HG03469 (cell line): ENCODE results near the gene EEFSEC.

ENCODE experiments used
- ATAC-seq: cut with Tn5 transposase; IDR thresholded peaks from one replicate; pipeline ENCODE4 v1.9.1; 2021; ENCODE audit warnings: mild to moderate bottlenecking, moderate library complexity, moderate number of reproducible peaks; ENCODE audit not compliant: unreplicated experiment

Gene EEFSEC

DNA sequence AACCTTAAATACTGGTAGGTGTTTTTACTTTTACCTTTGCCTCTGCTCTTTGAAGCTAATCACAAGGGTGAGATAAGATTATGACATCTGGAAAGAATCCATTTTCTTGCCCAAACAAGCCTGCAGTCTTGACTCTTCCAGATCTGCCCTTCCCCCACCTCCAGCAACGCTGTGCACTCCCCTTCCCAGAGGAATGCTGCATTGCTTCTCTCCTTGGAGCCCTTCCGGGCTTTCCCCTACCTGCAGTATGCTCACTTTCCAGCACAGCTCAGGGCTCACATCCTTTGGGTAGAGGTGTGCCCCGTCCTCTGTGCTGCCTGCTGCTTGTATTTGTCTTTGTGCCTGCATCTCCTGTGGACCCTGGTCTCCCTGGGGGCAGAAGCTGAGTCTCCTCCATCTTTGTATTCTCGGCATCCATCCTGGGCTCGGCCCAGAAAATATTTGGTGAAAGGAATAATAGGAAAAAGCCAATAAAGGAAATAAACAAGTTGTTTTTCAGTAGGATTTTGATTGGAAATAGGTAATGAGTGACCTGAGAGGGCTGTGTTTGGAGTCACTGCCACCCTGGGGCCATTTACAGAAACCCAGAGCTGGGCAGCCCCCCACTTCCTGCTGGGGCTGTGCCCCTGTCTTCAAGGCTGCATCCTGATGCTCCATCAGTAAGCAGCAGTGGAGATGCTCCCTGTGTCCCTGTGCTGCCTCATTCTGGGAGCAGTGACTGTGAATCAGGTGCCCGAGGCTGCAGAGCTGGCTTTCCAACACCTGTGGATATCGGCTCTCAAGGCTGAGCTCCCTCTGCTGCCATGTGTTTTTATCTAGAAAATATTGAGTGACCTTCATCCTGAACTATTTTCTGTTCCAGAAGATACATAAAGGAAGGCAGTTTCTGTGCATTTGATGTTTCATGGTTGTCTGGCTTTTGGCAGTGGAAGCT is 117.5 kb downstream of the EEFSEC start:
- no peak for ATAC-seq

DNA sequence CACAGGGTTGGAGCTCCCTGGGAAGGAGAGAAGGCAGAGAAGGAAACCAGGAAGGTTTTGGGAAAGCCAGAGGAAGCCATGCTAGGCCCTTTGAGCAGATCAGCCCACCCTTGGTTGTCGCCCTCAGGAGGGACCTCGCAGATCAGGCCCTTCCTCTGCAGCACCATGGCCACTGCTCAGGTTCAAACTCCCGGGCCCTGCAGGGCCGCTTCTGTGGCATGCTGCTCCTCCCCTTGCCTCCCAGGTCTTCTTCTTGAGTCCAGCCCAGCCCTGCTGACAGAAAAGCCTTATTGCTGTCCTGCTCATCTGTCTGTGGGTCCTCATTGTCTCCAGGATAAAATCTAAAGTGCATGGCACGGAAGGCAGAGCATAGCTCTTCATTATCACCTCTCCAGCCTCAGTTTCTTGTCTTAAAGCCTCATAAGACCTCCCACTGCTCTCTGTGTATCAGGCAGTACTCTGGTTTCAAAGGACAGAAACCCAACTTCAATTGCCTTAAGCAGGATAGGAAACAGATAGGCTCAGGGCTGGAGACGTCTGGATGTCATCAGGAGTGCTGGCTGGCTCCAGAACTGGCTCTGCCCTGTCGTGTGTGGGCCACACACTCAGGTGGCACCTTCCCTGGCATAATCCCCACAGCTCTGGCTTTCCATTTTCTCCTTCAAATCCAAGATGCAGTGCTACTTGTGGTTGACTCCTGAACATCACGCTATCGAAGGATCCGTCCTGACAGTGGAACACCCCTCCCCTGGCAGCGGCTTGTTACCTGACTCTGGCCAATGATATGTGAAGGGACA is 118.5 kb downstream of the EEFSEC start:
- no peak for ATAC-seq

- no peak for ATAC-seq
These were observed 120.0 kb downstream of the EEFSEC start for GRCh38 chr3:128273109-128273840.

GRCh38 chr3:128273841-128274573 is 120.7 kb downstream of the EEFSEC start:
- ATAC-seq = no peak

GRCh38 chr3:128274837-128275236 is 121.6 kb downstream of the EEFSEC start:
- no peak for ATAC-seq

DNA sequence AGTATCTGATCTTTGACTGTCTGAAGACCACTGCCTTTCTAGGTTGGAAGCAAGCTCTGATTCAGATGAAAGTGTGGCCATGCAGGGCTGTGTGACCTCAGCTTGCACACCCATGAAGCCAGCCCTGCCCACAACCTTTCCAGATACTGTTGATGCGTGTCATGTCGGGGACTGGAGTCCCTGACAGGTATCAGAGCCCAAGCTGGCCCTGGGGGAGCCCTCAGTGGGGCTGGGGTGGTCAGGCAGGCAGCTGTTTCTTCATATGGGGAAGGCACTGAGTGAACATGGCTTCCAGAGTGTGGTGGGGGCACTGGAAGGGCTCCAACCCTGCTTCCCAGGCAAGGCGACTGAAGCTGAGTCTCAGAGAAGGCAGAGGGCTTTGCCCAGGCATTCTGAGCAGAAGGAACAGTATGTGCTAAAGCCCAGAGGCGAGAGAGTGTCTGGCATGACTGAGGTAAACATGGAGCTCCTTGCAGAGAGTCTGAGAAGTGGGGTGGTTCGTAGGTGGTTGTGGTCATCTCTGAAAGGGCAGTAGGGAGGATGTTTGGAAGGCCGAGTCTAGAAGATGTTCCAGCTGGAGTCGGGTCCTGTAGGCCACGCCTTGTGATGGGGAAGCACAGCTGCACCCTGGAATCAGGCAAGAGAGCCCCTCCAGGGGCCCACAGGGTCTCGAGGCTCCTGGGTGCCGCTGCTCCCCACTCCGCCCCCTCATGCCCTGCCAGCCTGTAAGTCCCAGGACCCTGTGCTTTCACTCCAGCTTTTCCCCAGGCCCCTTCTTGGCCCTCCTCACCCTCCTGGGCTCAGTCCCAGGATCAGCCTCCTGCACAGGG is 122.2 kb downstream of the EEFSEC start:
- ATAC-seq = no peak

DNA sequence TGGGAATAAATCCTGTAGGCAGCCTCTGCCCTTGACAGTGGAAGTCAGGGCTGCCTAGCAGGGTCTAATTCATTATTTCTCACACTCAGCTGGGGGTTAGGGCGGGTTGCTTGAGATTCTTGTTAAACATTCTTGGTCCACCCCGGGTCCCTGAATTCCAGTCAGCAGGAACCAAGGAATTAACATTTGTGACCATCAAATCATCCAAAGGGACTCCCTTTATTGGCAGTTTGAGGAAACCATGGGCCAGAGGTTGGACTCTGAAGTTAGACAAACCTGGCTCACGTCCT is 122.8 kb downstream of the EEFSEC start:
- no peak for ATAC-seq

DNA sequence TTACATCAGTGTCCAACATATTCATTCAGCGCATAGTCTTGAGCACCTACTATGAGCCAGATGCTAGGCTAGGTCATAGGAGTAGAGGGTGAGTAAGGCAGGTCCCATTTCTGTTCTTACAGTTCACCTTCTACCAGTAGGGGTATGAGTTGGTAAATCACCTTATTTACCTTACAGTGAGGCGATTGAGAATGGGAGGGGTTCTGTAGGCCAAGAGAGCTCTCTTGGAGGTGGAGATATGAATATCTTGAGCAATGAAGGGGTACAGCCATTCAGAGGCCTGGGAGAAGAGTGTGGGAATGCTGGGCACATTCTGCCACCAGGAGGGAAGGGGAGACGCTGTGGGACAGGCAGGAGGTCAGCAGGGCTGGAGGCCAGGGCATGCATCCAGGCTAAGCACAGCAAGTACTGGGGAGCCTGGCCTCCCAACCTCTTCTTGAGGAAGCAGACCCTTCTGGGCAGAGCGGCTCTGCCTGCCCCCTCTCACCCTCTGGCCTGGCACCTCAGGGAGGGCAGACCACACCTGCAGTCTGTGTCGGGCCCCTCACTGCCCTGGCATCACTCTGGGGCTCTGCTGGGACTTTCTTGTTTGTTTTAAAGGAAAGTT is 123.4 kb downstream of the EEFSEC start:
- ATAC-seq = no peak

GRCh38 chr3:128277378-128278069 is 124.2 kb downstream of the EEFSEC start:
- no peak for ATAC-seq

GRCh38 chr3:128278130-128278529 is 124.8 kb downstream of the EEFSEC start:
- ATAC-seq = no peak

DNA sequence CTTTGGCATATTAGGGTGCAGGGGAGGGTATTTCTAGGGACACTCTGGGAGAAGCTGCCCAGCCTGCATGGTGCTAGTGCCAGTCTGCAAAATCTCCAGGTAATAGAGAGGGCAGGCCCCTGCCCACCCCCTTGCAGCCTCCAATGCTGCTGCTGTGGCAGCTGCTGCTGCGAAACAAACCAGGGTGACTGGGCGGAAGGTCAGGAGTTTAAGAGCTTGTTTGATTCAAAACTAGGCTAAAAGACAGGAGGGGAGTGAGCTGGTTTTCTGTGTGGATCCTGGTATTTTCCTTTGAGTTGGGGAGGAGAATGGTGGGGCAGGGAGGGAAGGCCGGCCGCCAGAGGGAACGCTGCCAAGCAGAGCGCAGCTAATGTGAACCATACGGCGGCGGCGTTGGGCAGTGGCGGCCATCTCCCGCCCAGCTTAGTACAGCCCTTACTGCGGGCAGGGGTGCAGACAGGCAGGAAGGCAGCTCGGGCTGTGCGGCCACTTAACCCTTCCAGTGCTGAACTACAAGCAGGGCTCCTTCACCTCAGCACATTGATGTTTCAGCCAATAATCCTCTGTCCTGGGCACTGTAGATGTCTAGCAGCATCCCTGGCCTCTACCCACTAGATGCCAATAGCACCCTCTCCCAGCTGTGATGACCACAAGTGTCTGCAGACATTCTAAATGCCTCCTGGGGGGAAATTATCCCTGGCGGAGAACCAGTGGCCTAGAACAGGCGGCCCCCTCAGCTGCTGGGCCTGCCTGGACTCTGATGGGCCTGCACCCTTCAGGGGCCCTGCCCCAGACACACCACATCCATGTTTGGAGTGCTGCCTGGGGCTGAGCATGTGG is 125.7 kb downstream of the EEFSEC start:
- ATAC-seq = no peak

DNA sequence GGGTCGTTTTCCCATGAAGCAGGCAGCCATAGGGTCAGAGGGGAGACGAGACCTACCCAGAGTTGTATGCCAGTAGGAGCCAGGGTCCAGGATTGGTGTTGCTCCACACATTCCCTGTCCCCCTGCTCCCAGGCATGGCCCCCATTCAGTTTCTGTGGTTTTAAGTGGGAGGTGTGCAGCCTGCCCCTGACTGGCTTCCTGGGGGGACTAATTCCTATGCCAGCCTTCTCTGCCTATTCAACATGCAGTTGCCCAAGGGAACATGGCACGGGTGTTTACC is 126.3 kb downstream of the EEFSEC start:
- ATAC-seq = no peak

DNA sequence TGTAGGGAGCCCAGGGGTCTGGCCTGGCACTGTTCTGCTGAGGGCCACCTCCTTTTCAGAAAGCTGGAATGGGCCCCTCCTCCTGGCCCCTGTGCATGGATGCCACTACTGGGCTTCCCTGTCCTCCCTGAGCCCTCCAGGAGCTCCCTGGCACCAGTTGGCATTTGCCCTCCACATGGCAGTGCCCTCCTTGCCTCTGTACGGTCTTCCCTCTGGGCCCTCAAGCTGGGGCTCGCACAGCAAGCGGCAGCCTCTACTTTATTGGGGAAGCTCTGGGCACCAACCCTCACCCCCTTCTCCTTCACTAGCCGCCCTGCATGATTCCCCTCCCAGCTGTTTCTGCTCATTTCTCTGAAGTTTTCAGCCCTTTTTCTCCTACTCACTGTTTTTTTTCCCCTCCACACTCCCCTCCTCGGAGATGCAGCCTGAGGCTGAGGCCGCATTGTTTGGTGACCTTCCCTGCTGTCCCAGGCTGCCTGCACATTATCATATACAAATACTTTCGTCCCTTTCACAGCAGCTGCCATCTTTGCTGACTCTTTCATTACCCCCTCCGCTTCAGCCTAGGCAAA is 127.3 kb downstream of the EEFSEC start:
- no peak for ATAC-seq

DNA sequence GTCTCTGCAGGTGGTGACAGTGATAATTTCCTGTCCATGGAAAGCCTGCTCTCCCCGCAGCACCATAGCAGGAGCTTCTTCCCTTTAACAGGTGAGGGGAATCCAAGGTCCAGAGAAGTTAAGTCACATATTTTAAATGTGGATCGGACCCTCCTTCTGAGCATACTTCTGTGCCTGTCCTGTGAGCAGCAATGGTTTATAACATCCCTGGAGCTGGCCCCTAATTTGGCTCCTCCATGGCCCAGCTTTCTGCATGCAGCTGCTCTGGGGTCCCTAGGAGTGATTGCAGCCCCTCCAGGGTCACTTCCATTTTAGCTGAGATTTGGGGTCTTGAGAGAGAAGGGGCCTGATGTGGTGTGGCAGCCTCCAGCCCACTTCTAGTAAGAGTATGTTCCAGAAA is 127.8 kb downstream of the EEFSEC start:
- no peak for ATAC-seq

GRCh38 chr3:128281461-128282367 is 128.4 kb downstream of the EEFSEC start:
- no peak for ATAC-seq

DNA sequence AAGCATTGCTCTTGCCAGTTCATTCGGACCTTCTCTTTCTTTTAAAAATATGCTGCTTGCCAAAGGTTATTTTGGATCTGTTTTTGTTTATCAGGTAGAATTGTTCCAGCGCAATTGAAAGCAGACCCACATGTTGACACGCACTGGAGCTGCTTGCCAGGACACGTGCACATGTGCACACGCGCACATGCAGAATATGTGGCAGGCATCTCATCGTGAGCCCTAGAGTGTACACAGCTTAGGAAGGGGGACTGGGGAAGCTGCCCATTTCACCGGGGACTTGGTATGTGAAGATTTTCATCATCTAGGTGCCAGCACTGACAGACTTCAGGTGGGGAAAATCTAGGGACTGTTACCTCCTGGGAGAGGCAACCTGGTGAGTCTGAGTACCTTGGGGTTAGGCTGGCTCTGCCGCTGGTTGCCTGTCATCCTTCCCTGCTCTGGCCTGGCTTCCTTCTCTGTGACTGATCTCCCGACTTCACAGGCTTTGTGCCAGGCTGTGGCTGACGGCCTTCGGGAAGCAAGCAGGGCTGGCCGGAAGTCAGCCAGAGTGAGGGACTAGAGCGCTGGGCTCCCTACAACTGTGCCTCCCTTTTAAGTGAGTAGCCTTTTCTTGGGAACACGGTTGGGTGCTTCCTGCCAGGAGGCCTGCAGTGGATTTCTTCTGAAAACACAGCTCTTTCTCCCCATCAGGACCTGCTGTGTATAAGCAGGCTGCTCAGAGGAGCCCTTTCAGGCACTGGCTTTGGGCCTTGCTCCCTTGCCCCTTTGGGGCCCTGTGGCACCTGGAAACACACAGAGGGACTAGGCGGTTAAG is 129.3 kb downstream of the EEFSEC start:
- ATAC-seq = no peak
